ENCODE data around the gene MYH7.

MYH7 gene

DNA sequence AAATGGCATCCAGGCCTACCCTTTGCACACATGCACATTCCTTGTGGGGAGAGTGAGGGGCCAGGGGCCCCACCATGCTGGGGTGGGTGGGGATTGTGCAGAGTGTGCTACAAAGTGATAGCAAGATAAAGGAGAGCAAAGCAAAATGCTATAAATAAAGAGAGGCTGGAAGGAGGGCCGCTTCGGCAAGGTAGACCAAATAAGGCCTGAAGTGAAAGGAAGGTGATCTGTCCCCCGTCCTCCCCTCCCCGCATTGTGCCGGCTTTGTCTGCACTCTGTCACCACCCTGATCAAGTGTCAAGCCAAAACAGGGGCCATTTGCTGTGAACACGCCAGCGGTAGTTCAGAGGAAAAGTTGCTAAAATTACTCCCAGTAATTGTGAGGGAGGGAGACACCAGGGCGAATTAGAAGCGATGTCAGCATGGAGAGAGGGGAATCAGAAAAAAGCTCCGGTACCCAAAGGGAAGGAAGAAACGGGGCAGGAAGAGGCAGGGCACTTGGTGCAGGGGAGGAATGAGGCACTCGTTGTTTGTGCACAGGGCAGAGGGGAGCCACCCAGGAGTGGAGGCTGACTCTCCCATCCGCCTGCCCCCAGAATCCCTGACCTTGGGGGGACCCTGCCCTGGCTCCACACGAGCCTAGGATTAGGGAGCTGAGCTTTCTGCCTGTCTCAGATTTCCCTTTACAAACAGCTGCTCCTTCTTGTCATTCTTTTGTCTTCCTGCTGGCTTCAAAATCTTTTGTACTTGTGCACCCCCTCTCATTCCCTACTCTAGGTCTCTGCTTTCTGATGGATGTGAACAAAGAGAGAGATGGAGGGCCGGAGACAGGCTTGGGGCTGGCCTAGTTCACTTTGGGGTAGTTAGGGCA, 2.9 kb upstream of the MYH7 start:
- Histone ChIP-seq H3K27me3 (replicated peaks; ENCODE audit: control insufficient read depth, insufficient read depth, low read length, poor library complexity, severe bottlenecking) (no peaks in the 10 kb centered on the region), H3K4me1 (ENCODE audit: control insufficient read depth, insufficient read depth, low read length, poor library complexity, severe bottlenecking) (no peaks in the 10 kb centered on the region), H3K9me3 (ENCODE audit: control insufficient read depth, low read length) (no peaks in the 10 kb centered on the region), H3K36me3 (ENCODE audit: control insufficient read depth, insufficient read depth, low read length) (no peaks in the 10 kb centered on the region), H3K27ac (ENCODE audit: insufficient read depth, low read length, poor library complexity, severe bottlenecking) (no peak overlapping the region), H3K4me3 (ENCODE audit: insufficient read depth, low read depth, low read length, poor library complexity, severe bottlenecking) (no peak overlapping the region)
- DNase-seq: no peak

DNA sequence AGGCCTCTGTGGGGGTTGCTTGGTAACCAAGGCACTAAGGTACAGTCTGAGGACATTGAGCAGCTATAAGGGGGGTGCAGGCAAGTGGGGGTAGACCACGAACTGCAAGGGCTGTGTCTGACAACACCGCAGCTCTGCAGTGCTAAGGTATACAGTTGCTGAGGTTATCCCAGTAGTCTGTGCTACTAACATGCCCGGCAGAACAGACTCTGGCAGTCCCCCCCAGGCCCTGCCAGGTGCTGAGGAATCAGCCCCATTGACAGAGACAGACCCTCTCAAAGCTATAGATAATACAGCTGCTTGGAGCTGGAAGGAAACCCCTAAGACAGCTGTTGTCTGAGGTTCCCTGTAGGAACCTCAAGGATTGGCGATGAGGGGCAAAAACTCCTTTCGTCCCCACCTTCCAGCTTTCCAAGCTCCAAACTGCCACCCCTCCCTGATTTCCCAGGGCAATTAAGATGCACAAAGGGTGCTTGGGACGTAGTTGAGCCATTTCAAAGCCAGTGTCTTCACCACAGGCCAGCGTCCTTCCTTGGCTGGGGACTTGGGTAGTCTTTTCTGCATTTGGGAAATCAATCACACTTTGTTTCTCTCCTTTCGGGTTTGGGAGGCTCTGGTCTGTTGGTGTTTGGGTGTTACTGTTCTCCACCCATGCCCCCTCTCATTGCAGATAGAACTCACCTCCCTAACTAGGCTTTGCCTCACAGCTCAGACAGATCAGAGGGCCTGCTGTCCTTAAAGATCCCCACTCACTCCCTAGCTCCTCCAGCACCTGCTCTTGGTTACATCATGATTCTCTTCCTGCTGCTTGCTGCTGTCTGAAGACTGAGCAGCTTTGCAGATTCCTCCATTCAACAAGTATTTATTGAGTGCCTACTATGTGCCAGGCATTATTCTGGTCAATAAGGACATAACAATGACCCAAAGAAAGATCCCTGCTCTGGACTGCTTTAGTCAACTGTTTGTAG, 2.0 kb upstream of the MYH7 start:
- Histone ChIP-seq H3K4me3 (ENCODE audit: insufficient read depth, low read depth, low read length, poor library complexity, severe bottlenecking) (no peak overlapping the region), H3K27ac (ENCODE audit: insufficient read depth, low read length, poor library complexity, severe bottlenecking) (no peak overlapping the region), H3K27me3 (replicated peaks; ENCODE audit: control insufficient read depth, insufficient read depth, low read length, poor library complexity, severe bottlenecking) (no peaks in the 10 kb centered on the region), H3K36me3 (ENCODE audit: control insufficient read depth, insufficient read depth, low read length) (no peaks in the 10 kb centered on the region), H3K4me1 (ENCODE audit: control insufficient read depth, insufficient read depth, low read length, poor library complexity, severe bottlenecking) (no peaks in the 10 kb centered on the region), H3K9me3 (ENCODE audit: control insufficient read depth, low read length) (no peaks in the 10 kb centered on the region)
- DNase-seq: no peak

DNA sequence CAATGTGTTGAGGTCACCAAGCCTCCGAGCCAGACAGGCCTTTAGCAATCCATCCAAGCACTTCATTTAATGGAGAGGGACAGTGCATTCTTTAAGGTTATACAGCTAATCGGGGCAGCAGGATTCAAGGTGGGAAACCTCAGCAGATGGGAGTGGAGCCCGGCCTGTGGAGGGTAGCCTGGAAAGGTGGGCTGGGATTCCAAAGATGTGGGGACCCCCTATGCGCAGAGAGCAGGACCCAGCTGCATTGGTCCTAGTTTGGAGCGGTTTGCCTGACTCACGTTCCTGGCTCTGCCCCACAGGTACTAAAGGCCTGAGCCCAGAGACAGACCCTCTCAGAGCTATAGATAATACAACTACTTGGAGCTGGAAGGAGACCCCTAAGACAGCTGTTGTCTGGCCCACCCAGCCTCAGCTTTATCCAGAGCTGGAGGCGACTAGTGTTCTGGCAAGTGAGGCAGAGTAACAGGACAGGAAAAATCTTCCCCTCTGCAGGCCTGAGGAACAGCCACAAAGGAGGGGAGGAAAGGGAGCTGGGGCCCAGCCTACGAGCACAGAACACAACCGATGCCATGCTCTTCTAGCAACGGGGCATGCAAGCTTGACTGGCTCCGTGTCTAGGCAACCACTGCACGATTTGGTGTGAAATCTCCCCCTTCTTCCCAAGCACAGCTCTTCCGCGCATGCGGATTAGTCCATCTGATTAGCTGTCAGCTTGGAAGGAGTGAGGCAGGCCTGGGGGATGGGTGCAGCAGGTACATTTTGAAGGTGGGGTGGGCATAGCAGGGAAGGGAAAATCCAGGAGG, 1.1 kb upstream of the MYH7 start:
- DNase-seq: no peak
- no peaks in the 10 kb centered on the region for H3K4me1 ChIP-seq (ENCODE audit: control insufficient read depth, insufficient read depth, low read length, poor library complexity, severe bottlenecking)
- H3K27ac ChIP-seq (ENCODE audit: insufficient read depth, low read length, poor library complexity, severe bottlenecking): no peak overlapping the region
- no peaks in the 10 kb centered on the region for H3K36me3 ChIP-seq (ENCODE audit: control insufficient read depth, insufficient read depth, low read length)
- H3K4me3 ChIP-seq (ENCODE audit: insufficient read depth, low read depth, low read length, poor library complexity, severe bottlenecking): no peak overlapping the region
- no peaks in the 10 kb centered on the region for H3K9me3 ChIP-seq (ENCODE audit: control insufficient read depth, low read length)
- H3K27me3 ChIP-seq (replicated peaks; ENCODE audit: control insufficient read depth, insufficient read depth, low read length, poor library complexity, severe bottlenecking): no peaks in the 10 kb centered on the region

DNA sequence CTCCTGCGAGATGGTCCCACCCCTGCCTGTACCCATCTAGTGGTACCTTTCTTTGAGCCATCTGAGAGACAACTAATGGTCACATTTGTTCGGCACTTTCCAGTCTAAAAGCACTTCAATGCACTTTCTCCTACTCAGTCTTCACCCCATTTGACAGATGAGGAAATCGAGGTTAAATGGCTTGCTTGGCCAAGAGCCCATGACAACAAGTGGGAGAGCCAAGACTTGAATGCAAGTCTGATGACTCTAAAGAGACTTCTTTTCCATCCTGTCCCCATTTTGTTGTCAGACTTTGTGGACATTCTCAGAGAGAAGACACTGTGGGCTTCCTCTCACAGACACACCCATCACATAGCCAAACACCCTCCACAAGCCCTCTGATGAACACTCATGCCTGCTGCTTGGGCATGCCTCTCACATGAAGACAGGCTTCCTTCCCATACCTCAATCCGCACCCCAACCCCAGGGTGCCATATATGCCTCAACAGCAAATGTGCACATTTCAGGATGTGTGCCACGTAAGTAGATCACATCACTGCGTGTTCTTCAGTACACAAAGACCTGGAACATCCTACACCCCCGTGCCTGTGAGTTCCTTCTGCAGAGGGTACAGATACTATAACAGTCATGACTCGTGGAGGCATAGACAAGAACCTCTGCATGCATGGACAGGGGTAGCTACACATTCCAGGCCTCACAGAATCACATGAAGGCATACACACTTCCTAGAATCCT, 805 bp downstream of the MYH7 start:
- H3K9me3 ChIP-seq (ENCODE audit: control insufficient read depth, low read length): no peaks in the 10 kb centered on the region
- no peak overlapping the region for H3K4me3 ChIP-seq (ENCODE audit: insufficient read depth, low read depth, low read length, poor library complexity, severe bottlenecking)
- H3K27ac ChIP-seq (ENCODE audit: insufficient read depth, low read length, poor library complexity, severe bottlenecking): no peak overlapping the region
- H3K27me3 ChIP-seq (replicated peaks; ENCODE audit: control insufficient read depth, insufficient read depth, low read length, poor library complexity, severe bottlenecking): no peaks in the 10 kb centered on the region
- DNase-seq: no peak
- H3K36me3 ChIP-seq (ENCODE audit: control insufficient read depth, insufficient read depth, low read length): no peaks in the 10 kb centered on the region
- H3K4me1 ChIP-seq (ENCODE audit: control insufficient read depth, insufficient read depth, low read length, poor library complexity, severe bottlenecking): no peaks in the 10 kb centered on the region

DNA sequence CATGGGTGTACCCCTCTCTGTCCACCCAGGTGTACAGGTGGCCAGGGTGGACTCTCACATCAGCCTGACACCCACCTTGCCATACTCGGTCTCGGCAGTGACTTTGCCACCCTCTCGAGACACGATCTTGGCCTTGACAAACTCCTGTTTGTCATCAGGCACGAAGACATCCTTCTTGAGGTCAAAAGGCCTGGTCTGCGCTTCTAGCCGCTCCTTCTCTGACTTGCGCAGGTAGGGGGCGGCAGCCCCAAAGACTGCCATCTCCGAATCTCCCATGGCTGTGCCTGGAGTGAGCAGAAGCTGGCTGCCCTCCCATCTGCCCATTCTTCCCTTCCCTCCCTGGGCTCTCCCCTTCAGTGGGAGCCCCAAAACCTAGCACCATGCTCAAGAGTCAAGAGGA, 2.0 kb downstream of the MYH7 start:
- Histone ChIP-seq H3K4me3 (ENCODE audit: insufficient read depth, low read depth, low read length, poor library complexity, severe bottlenecking) (no peak overlapping the region), H3K4me1 (ENCODE audit: control insufficient read depth, insufficient read depth, low read length, poor library complexity, severe bottlenecking) (no peaks in the 10 kb centered on the region), H3K9me3 (ENCODE audit: control insufficient read depth, low read length) (no peaks in the 10 kb centered on the region), H3K27ac (ENCODE audit: insufficient read depth, low read length, poor library complexity, severe bottlenecking) (no peak overlapping the region), H3K27me3 (replicated peaks; ENCODE audit: control insufficient read depth, insufficient read depth, low read length, poor library complexity, severe bottlenecking) (no peaks in the 10 kb centered on the region), H3K36me3 (ENCODE audit: control insufficient read depth, insufficient read depth, low read length) (no peaks in the 10 kb centered on the region)
- DNase-seq: no peak

DNA sequence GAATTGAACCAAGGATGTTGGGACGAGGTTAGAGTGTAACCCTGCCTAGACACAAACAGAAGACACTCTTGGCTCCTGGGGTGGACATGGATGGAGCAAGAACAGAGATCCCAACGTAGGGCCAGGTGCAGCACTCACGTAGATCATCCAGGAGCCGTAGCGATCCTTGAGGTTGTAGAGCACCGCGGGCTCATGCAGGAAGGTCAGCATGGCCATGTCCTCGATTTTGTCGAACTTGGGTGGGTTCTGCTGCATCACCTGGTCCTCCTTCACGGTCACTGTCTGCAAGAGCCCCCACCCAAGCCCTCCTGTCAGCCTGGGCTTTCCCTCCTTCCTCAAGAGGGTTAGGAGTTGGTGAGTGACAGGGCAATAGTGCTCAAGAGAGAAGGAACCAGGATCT, 2.5 kb downstream of the MYH7 start:
- Histone ChIP-seq H3K4me3 (ENCODE audit: insufficient read depth, low read depth, low read length, poor library complexity, severe bottlenecking) (no peak overlapping the region), H3K27ac (ENCODE audit: insufficient read depth, low read length, poor library complexity, severe bottlenecking) (no peak overlapping the region), H3K27me3 (replicated peaks; ENCODE audit: control insufficient read depth, insufficient read depth, low read length, poor library complexity, severe bottlenecking) (no peaks in the 10 kb centered on the region), H3K9me3 (ENCODE audit: control insufficient read depth, low read length) (no peaks in the 10 kb centered on the region), H3K4me1 (ENCODE audit: control insufficient read depth, insufficient read depth, low read length, poor library complexity, severe bottlenecking) (no peaks in the 10 kb centered on the region), H3K36me3 (ENCODE audit: control insufficient read depth, insufficient read depth, low read length) (no peaks in the 10 kb centered on the region)
- DNase-seq: no peak

DNA sequence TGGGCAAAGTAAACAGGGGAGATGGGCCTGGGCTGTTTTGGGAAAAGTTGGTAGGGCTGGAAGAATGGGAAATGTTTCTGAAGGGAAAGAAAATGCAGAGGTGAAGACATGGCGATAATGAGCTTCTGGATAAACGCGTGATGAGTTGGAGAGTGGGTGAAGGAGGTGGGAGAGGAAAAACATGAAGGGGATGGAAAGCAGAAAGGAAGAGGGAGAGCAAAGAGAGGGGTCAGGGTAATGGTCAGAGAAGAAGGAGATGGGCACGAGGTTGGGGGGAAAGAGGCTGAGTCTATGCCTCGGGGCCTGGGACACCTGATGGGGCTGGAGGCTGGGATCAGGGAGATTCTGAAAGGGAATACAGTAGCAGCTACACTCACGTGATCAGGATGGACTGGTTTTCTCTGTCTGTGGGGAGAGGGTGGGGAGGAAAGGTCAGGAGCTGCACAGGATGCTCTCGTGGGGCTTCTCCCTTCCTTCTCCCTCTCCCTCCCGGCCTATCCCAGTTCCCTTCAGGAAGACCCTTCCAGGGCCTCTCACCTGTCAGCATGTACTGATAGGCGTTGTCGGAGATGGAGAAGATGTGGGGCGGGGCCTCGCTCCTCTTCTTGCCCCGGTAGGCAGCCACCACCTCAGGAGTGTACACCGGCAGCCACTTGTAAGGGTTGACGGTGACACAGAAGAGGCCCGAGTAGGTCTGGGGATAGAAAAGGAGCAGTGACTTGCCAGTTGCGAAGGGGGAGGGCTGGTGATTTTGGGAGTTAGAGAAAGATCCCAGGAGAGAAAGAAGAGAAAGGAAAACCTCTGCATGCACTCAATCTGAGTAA, 3.1 kb downstream of the MYH7 start:
- no peak for DNase-seq
- H3K4me3 ChIP-seq (ENCODE audit: insufficient read depth, low read depth, low read length, poor library complexity, severe bottlenecking): no peak overlapping the region
- H3K27ac ChIP-seq (ENCODE audit: insufficient read depth, low read length, poor library complexity, severe bottlenecking): no peak overlapping the region
- no peaks in the 10 kb centered on the region for H3K4me1 ChIP-seq (ENCODE audit: control insufficient read depth, insufficient read depth, low read length, poor library complexity, severe bottlenecking)
- H3K36me3 ChIP-seq (ENCODE audit: control insufficient read depth, insufficient read depth, low read length): no peaks in the 10 kb centered on the region
- no peaks in the 10 kb centered on the region for H3K9me3 ChIP-seq (ENCODE audit: control insufficient read depth, low read length)
- H3K27me3 ChIP-seq (replicated peaks; ENCODE audit: control insufficient read depth, insufficient read depth, low read length, poor library complexity, severe bottlenecking): no peaks in the 10 kb centered on the region

DNA sequence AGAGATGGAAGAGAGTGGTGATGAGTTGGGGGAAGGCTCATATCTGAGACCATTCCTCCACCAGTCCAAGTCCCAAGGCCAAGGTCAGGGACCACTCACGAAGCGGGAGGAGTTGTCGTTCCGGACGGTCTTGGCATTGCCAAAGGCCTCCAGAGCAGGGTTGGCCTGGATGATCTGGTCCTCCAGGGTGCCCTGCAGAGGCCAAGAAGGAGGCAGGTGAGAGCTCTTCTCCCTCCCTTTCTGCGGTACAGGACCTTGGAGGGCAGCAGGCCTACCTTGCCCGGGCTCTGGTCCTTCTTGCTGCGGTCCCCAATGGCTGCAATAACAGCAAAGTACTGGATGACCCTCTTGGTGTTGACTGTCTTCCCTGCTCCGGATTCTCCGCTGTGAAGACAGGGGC, 4.0 kb downstream of the MYH7 start:
- Histone ChIP-seq H3K27ac (ENCODE audit: insufficient read depth, low read length, poor library complexity, severe bottlenecking) (no peak overlapping the region), H3K4me1 (ENCODE audit: control insufficient read depth, insufficient read depth, low read length, poor library complexity, severe bottlenecking) (no peaks in the 10 kb centered on the region), H3K9me3 (ENCODE audit: control insufficient read depth, low read length) (no peaks in the 10 kb centered on the region), H3K27me3 (replicated peaks; ENCODE audit: control insufficient read depth, insufficient read depth, low read length, poor library complexity, severe bottlenecking) (no peaks in the 10 kb centered on the region), H3K36me3 (ENCODE audit: control insufficient read depth, insufficient read depth, low read length) (no peaks in the 10 kb centered on the region), H3K4me3 (ENCODE audit: insufficient read depth, low read depth, low read length, poor library complexity, severe bottlenecking) (no peak overlapping the region)
- no peak for DNase-seq

DNA sequence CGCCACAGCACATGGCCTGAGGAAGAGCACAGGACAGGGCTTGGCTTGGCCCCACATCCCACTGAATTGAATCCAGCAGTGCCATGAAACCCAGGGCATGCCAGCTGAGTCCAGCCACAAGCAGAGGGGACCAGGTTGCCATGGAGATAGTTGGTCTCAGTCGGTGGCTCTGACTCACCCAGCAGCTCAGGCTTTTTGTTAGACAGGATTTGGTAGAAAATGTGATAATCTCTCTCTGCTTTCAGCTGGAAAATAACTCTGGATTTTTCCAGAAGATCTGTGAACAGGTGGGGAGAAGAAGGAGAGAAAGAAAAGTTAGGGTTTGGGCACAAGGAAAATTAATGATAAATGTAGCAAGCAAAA, 4.8 kb downstream of the MYH7 start:
- DNase-seq: no peak
- Histone ChIP-seq H3K27me3 (replicated peaks; ENCODE audit: control insufficient read depth, insufficient read depth, low read length, poor library complexity, severe bottlenecking) (no peaks in the 10 kb centered on the region), H3K27ac (ENCODE audit: insufficient read depth, low read length, poor library complexity, severe bottlenecking) (no peak overlapping the region), H3K4me1 (ENCODE audit: control insufficient read depth, insufficient read depth, low read length, poor library complexity, severe bottlenecking) (no peaks in the 10 kb centered on the region), H3K36me3 (ENCODE audit: control insufficient read depth, insufficient read depth, low read length) (no peaks in the 10 kb centered on the region), H3K4me3 (ENCODE audit: insufficient read depth, low read depth, low read length, poor library complexity, severe bottlenecking) (no peak overlapping the region), H3K9me3 (ENCODE audit: control insufficient read depth, low read length) (no peaks in the 10 kb centered on the region)

All from effector memory CD4-positive, alpha-beta T cell (primary cell).